CD14-positive monocyte (primary cell): ENCODE results near the gene ZNRF2. TPM values are rescaled to one million over a fixed set of nuclear protein-coding genes. Genes with fewer than 3 reads are reported as not detected.
A peak's percentile ranks its signal among the peaks of the same experiment; 100 is the strongest.

Source experiments
- DNase-seq, 3 donors: peaks; one replicate each; pipeline ENCODE4 v3.0.0-alpha.2; 2011 to 2022
- H2AFZ ChIP-seq: 2 replicates; pipeline ENCODE4 v1.6.0; 2012; ENCODE audit warnings: mild to moderate bottlenecking, low read depth, low read length, inconsistent platforms; ENCODE audit not compliant: insufficient read depth, poor library complexity, severe bottlenecking
- H3K27ac ChIP-seq, 2 donors: 1 replicate in 1 of 2; 2 replicates in 1 of 2; pipeline ENCODE4 v1.5.1; 2012 to 2013; ENCODE audit warnings: low read length in 2 of 2, control low read depth in 1 of 2, inconsistent platforms in 1 of 2, low read depth in 1 of 2, mild to moderate bottlenecking in 1 of 2
- H3K27me3 ChIP-seq, 2 donors: one replicate each; pipeline versions ENCODE4 v1.6.0 to v1.6.1; 2011 to 2013; ENCODE audit warnings: low read length in 2 of 2; ENCODE audit not compliant: control insufficient read depth in 2 of 2, insufficient read depth in 2 of 2
- H3K36me3 ChIP-seq, 2 donors: replicated peaks in 1 of 2; 1 replicate in 1 of 2; 2 replicates in 1 of 2; pipeline versions ENCODE4 v1.5.1 to v1.6.1; 2012 to 2013; ENCODE audit warnings: low read length in 2 of 2, control low read depth in 1 of 2, inconsistent platforms in 1 of 2, mild to moderate bottlenecking in 1 of 2; ENCODE audit not compliant: insufficient read depth in 2 of 2, control insufficient read depth in 1 of 2
- H3K4me1 ChIP-seq, 2 donors: 1 replicate in 1 of 2; 2 replicates in 1 of 2; pipeline versions ENCODE4 v1.5.1 to v1.6.1; 2012 to 2013; ENCODE audit warnings: low read length in 2 of 2, control low read depth in 1 of 2, inconsistent platforms in 1 of 2, mild to moderate bottlenecking in 1 of 2, moderate library complexity in 1 of 2; ENCODE audit not compliant: insufficient read depth in 2 of 2, control insufficient read depth in 1 of 2
- H3K4me2 ChIP-seq: replicated peaks from 2 replicates; pipeline ENCODE3; 2012; ENCODE audit warnings: low read length, moderate library complexity, mild to moderate bottlenecking; ENCODE audit not compliant: poor library complexity, severe bottlenecking; ENCODE audit errors: extremely low read depth
- H3K4me3 ChIP-seq, 3 experiments: fragments of 200-600 bp in 1 of 3; sonication (generic) in 1 of 3; replicated peaks in 1 of 3; 1 replicate in 2 of 3; 2 replicates in 1 of 3; pipeline ENCODE4 v1.5.1; 2011 to 2013; ENCODE audit warnings: low read length in 3 of 3, mild to moderate bottlenecking in 3 of 3, control low read depth in 2 of 3, low read depth in 2 of 3, inconsistent platforms in 1 of 3, moderate library complexity in 1 of 3
- H3K79me2 ChIP-seq: 2 replicates; pipeline ENCODE4 v1.6.0; 2012; ENCODE audit warnings: mild to moderate bottlenecking, control low read depth, inconsistent platforms, low read length, moderate library complexity; ENCODE audit not compliant: insufficient read depth
- H3K9ac ChIP-seq: 2 replicates; pipeline ENCODE4 v1.6.0; 2017; ENCODE audit warnings: low read length, mild to moderate bottlenecking; ENCODE audit not compliant: insufficient read depth, poor library complexity, severe bottlenecking
- H3K9me3 ChIP-seq, 2 donors: replicated peaks in 1 of 2; 1 replicate in 1 of 2; 2 replicates in 1 of 2; pipeline versions ENCODE4 v1.5.1 to v1.6.1; 2012 to 2013; ENCODE audit warnings: low read length in 2 of 2, control low read depth in 1 of 2; ENCODE audit not compliant: control insufficient read depth in 1 of 2, insufficient read depth in 1 of 2
- H4K20me1 ChIP-seq: 2 replicates; pipeline ENCODE4 v1.6.0; 2012; ENCODE audit warnings: mild to moderate bottlenecking, low read length, control low read depth, moderate library complexity; ENCODE audit not compliant: insufficient read depth
- H3K27ac Mint-ChIP-seq, 7 donors: one replicate each; pipeline ENCODE4 v1.8.0; 2020; ENCODE audit warnings: mild to moderate bottlenecking in 7 of 7, mixed read lengths in 7 of 7, moderate library complexity in 6 of 7, inconsistent platforms in 2 of 7
- H3K27me3 Mint-ChIP-seq, 3 donors: one replicate each; pipeline ENCODE4 v1.8.0; 2021 to 2022; ENCODE audit warnings: low read depth in 3 of 3, mild to moderate bottlenecking in 3 of 3, mixed read lengths in 3 of 3, moderate library complexity in 3 of 3, inconsistent platforms in 1 of 3
- H3K36me3 Mint-ChIP-seq, 2 donors: one replicate each; pipeline ENCODE4 v1.8.0; 2020; ENCODE audit warnings: mixed read lengths in 2 of 2, inconsistent platforms in 1 of 2, mild to moderate bottlenecking in 1 of 2
- H3K4me1 Mint-ChIP-seq: one replicate; pipeline ENCODE4 v1.8.0; 2020; ENCODE audit warnings: mild to moderate bottlenecking, mixed read lengths
- H3K4me3 Mint-ChIP-seq, 2 donors: one replicate each; pipeline ENCODE4 v1.8.0; 2020; ENCODE audit warnings: mild to moderate bottlenecking in 2 of 2, mixed read lengths in 2 of 2, moderate library complexity in 1 of 2
- H3K9me3 Mint-ChIP-seq, 7 donors: one replicate each; pipeline ENCODE4 v1.8.0; 2020 to 2022; ENCODE audit warnings: mixed read lengths in 7 of 7, mild to moderate bottlenecking in 6 of 7, moderate library complexity in 6 of 7, inconsistent platforms in 2 of 7
- CTCF ChIP-seq: fragments of 200-600 bp; IDR thresholded peaks from one replicate; pipeline ENCODE4 v1.8.0; 2022; ENCODE audit warnings: antibody characterized with exemption, mild to moderate bottlenecking
- WGBS: methylation state at CpG from one replicate; pipeline ENCODE4 v1.1.5; 2013; ENCODE audit warnings: missing lambda C conversion rate; ENCODE audit not compliant: insufficient coverage; 5-methylcytosine and 5-hydroxymethylcytosine counted together
- intact Hi-C, 2 donors: fragments of 100-400 bp; cut with micrococcal nuclease; formaldehyde crosslinking; loops; one replicate each; pipeline versions ENCODE4 v1.15.0 to v1.15.1; 2023
- polyA plus RNA-seq, 3 donors: library from polyadenylated mRNA; depleted of rRNA in 1 of 3; unstranded in 2 of 3; stranded (reverse) in 1 of 3; fragments of 300-500 nt in 2 of 3; fragments of >200 nt in 1 of 3; fragmentation: Illumina TruSeq in 2 of 3; gene quantifications; 1 replicate in 2 of 3; 2 replicates in 1 of 3; pipeline ENCODE4 v1.2.3, GENCODE V29; 2012 to 2021

ZNRF2 gene
- polyA plus RNA-seq, 3 donors = 1.9 to 9.5 (median 5.7) TPM

GRCh38 chr7:30328381-30328780, 44.0 kb downstream of the ZNRF2 start:
- H3K36me3 ChIP-seq = peaks cover 0 to 22% of the 10 kb centered on the region in 2 donors
- H3K27ac ChIP-seq = no peak overlapping the region
- H3K4me3 ChIP-seq = no peak overlapping the region
- DNase-seq = no peak
- H4K20me1 ChIP-seq = peaks cover 59% of the 10 kb centered on the region
- Mint-ChIP-seq H3K4me1 (peaks cover 42% of the 10 kb centered on the region), H3K27me3 (peaks cover 0 to 1% (median 1%) of the 10 kb centered on the region in 3 donors), H3K36me3 (peaks cover 22 to 23% of the 10 kb centered on the region in 2 donors), H3K27ac (peak overlapping the region in 1 of 7 donors; percentile 53), H3K4me3 (no peak overlapping the region), H3K9me3 (no peaks in the 10 kb centered on the region)
- no peaks in the 10 kb centered on the region for H3K27me3 ChIP-seq
- peaks cover 97% of the 10 kb centered on the region for H3K79me2 ChIP-seq
- no peaks in the 10 kb centered on the region for H3K9me3 ChIP-seq
- TF ChIP-seq CTCF = no peak
- no peak overlapping the region for H3K9ac ChIP-seq
- H3K4me2 ChIP-seq = no peak overlapping the region
- intact Hi-C loops = no loop called here
- peaks cover 24 to 36% of the 10 kb centered on the region in 2 donors for H3K4me1 ChIP-seq
- no peak overlapping the region for H2AFZ ChIP-seq

- Histone ChIP-seq H3K79me2 (peaks cover 98% of the 10 kb centered on the region), H3K4me3 (peak overlapping the region in 1 of 3 experiments; percentile 57), H3K4me1 (peaks cover 24 to 32% of the 10 kb centered on the region in 2 donors), H3K9me3 (no peaks in the 10 kb centered on the region), H3K9ac (no peak overlapping the region), H3K4me2 (peak overlapping the region; percentile 63), H3K27ac (peak overlapping the region in 1 of 2 donors; percentile 42), H3K27me3 (no peaks in the 10 kb centered on the region), H4K20me1 (peaks cover 67% of the 10 kb centered on the region), H3K36me3 (peaks cover 0 to 14% of the 10 kb centered on the region in 2 donors), H2AFZ (no peak overlapping the region)
- Mint-ChIP-seq H3K36me3 (peaks cover 18 to 23% of the 10 kb centered on the region in 2 donors), H3K27ac (peak overlapping the region in 3 of 7 donors; percentile 53 to 76 (median 68)), H3K4me3 (peak overlapping the region in 1 of 2 donors; percentile 76), H3K4me1 (peaks cover 49% of the 10 kb centered on the region), H3K9me3 (no peaks in the 10 kb centered on the region), H3K27me3 (peaks cover 0 to 1% (median 1%) of the 10 kb centered on the region in 3 donors)
- peak in 2 of 3 donors; percentile 61 to 74 for DNase-seq
- no peak for TF ChIP-seq CTCF
- intact Hi-C loops = loop anchor here in 1 of 2 donors (10.0 kb wide), 1 partner anchor 45 kb away; the partner anchor contains the start of gene ZNRF2
- WGBS = no CpG with 5 or more reads among the region's 3 CpGs
These were observed 45.3 kb downstream of the ZNRF2 start for GRCh38 chr7:30329716-30330115.
